Testis (tissue), 3 donors: ENCODE data around the gene ABCA4. TPM values are rescaled to one million over a fixed set of nuclear protein-coding genes. Genes with fewer than 3 reads are reported as not detected.

Source experiments
- DNase-seq: peaks from one replicate; pipeline ENCODE4 v3.0.0-alpha.2; 2019
- H3K27ac ChIP-seq, 2 donors: fragments of 200-600 bp; sonication (generic); one replicate each; pipeline ENCODE4 v1.5.1; 2019
- H3K27me3 ChIP-seq: fragments of 200-600 bp; sonication (generic); one replicate; pipeline ENCODE4 v1.5.1; 2019
- H3K36me3 ChIP-seq: fragments of 200-600 bp; sonication (generic); one replicate; pipeline ENCODE4 v1.5.1; 2017; ENCODE audit warnings: low read depth; ENCODE audit errors: missing control alignments
- H3K4me1 ChIP-seq: fragments of 200-600 bp; sonication (generic); one replicate; pipeline ENCODE4 v1.5.1; 2019
- H3K4me3 ChIP-seq, 2 donors: fragments of 200-600 bp; sonication (generic); one replicate each; pipeline ENCODE4 v1.5.1; 2017 to 2019
- H3K9me3 ChIP-seq: fragments of 200-600 bp; sonication (generic); one replicate; pipeline ENCODE4 v1.5.1; 2017
- CTCF ChIP-seq, 3 experiments: fragments of 450-650 bp in 2 of 3; fragments of 200-600 bp in 1 of 3; sonication (generic) in 1 of 3; IDR thresholded peaks; one replicate each; pipeline ENCODE4 v1.5.1; 2016 to 2019; ENCODE audit warnings: antibody characterized with exemption in 3 of 3, mild to moderate bottlenecking in 2 of 3, moderate library complexity in 1 of 3
- POLR2A ChIP-seq: fragments of 450-650 bp; IDR thresholded peaks from one replicate; pipeline ENCODE4 v1.6.1; 2017; ENCODE audit warnings: antibody characterized with exemption, mild to moderate bottlenecking, moderate library complexity
- WGBS, 2 donors: methylation state at CpG; one replicate each; pipeline ENCODE4 v1.1.5; 2018; 5-methylcytosine and 5-hydroxymethylcytosine counted together
- intact Hi-C: fragments of 100-400 bp; cut with DNase I; formaldehyde crosslinking; loops from one replicate; pipeline ENCODE4 v1.15.1; 2023; ENCODE audit warnings: low total_unique reads
- polyA plus RNA-seq: library from polyadenylated mRNA; stranded (reverse); fragments of 350-450 nt; fragmentation: Illumina TruSeq; extraction: RNeasy Lipid Tissue Mini Kit (QIAGEN cat#74804); gene quantifications from one replicate; pipeline ENCODE4 v1.2.3, GENCODE V29; 2014; ENCODE audit warnings: low read depth, low replicate concordance; ENCODE audit not compliant: insufficient read depth
- total RNA-seq, 2 donors: library from RNA; depleted of rRNA; stranded (reverse); fragments of >200 nt; gene quantifications; one replicate each; pipeline ENCODE4 v1.2.3, GENCODE V29; 2016

The ABCA4 gene
- total and polyA plus RNA-seq, 3 donors from 2014 or later: 1.6 to 1.8 (median 1.8) TPM

- Histone ChIP-seq H3K27ac (no peak overlapping the region), H3K4me3 (no peak overlapping the region), H3K9me3 (no peaks in the 10 kb centered on the region), H3K36me3 (no peaks in the 10 kb centered on the region), H3K4me1 (no peaks in the 10 kb centered on the region), H3K27me3 (no peaks in the 10 kb centered on the region)
- intact Hi-C loops: no loop called here
- TF ChIP-seq CTCF (IDR thresholded peaks at IDR 0.05) (no peak), POLR2A (no peak)
- no peak for DNase-seq
- WGBS, 2 donors: 60 to 62% methylated on average over 17 to 19 of the region's 19 CpGs
Measured at GRCh38 chr1:94012708-94013366, 108.1 kb downstream of the ABCA4 start.

GRCh38 chr1:94011709-94012595 is 109.0 kb downstream of the ABCA4 start:
- H3K4me1 ChIP-seq: no peaks in the 10 kb centered on the region
- H3K27ac ChIP-seq: no peak overlapping the region
- intact Hi-C loops: no loop called here
- H3K27me3 ChIP-seq: no peaks in the 10 kb centered on the region
- no peak for DNase-seq
- 76 to 93% methylated on average over 6 of the region's 6 CpGs for WGBS, 2 donors
- H3K4me3 ChIP-seq: no peak overlapping the region
- TF ChIP-seq CTCF (IDR thresholded peaks at IDR 0.05) (no peak), POLR2A (no peak)
- H3K9me3 ChIP-seq: no peaks in the 10 kb centered on the region
- H3K36me3 ChIP-seq: no peaks in the 10 kb centered on the region

GRCh38 chr1:94011129-94011528 is 109.8 kb downstream of the ABCA4 start:
- WGBS, 2 donors: 84% methylated on average over 8 of the region's 8 CpGs; no CpG with 5 or more reads in 1 of the 2 donors
- H3K4me1 ChIP-seq: no peaks in the 10 kb centered on the region
- intact Hi-C loops: no loop called here
- TF ChIP-seq POLR2A (no peak), CTCF (IDR thresholded peaks at IDR 0.05) (no peak)
- no peak overlapping the region for H3K27ac ChIP-seq
- no peaks in the 10 kb centered on the region for H3K9me3 ChIP-seq
- no peak for DNase-seq
- H3K36me3 ChIP-seq: no peaks in the 10 kb centered on the region
- no peaks in the 10 kb centered on the region for H3K27me3 ChIP-seq
- no peak overlapping the region for H3K4me3 ChIP-seq

- Histone ChIP-seq H3K36me3 (no peaks in the 10 kb centered on the region), H3K4me3 (no peak overlapping the region), H3K27me3 (no peaks in the 10 kb centered on the region), H3K27ac (no peak overlapping the region), H3K4me1 (no peaks in the 10 kb centered on the region), H3K9me3 (no peaks in the 10 kb centered on the region)
- DNase-seq: no peak
- 89 to 91% methylated on average over 3 of the region's 3 CpGs for WGBS, 2 donors
- intact Hi-C loops: loop anchor here (5.0 kb wide), 1 partner anchor 1002 kb away; no protein-coding TSS in a partner anchor
- no peak for TF ChIP-seq CTCF (IDR thresholded peaks at IDR 0.05)
- no peak for TF ChIP-seq POLR2A
Measured at GRCh38 chr1:94009304-94009703, 111.6 kb downstream of the ABCA4 start.
